Measurements from ENCODE around the gene STMP1. TPM values are rescaled to one million over a fixed set of nuclear protein-coding genes. Genes with fewer than 3 reads are reported as not detected.
"Not testable (repeated sequence)": the region's sequence is repeated elsewhere in the genome, so short reads cannot be mapped to it uniquely, and the experiment has no call there.

STMP1 gene
- total RNA-seq = 10 to 100 TPM; 17.1 to 17.8 TPM

DNA sequence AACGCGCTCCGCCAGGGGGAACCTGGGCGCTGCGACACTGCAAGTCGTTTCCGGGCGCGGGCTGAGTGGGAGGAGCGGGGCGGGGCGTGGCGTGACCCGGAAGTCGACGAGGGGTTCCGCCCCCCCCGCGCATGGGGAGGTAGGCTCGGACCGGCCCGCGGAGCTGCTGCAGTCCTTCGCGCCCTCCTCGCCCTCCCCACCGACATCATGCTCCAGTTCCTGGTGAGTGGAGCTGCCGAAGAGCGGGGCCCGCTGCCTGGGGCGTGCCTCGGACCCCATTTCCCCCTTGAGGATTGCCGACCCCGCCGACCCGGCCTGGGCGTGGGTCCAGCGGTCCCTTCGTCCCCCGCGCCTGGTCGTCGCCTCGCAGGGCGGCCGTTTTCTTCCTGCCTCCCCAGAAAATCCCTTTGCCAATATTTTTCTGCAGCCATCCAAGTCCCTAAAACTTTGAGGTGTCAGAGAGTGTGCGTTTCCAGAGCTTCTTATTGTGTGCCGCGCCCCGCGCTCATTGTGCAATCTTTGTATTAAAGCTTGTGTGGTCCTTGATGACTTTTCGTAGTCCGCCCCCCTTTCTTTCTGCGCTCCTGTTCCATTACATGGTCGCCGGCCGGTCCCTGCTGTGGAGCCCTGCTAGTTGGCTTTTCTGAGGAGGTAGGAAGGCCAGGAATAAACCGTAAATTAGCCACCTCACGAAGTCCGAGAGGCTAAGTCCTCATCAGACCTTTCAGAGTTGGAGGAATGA, at the start of gene STMP1:
Gene STMP1 (plus strand): TSS at position 142 of the 742 bp plus-strand sequence.
- Mint-ChIP-seq H3K36me3 (ENCODE audit: insufficient read depth in 2 of 2) (peaks cover 4 to 7% of the 10 kb centered on the region in 2 donors), H3K27me3 (ENCODE audit: low read depth) (no peaks in the 10 kb centered on the region), H3K4me3 (peak within 1 kb of the TSS; percentile 97 to 98), H3K4me1 (ENCODE audit: low read depth) (peaks cover 52% of the 10 kb centered on the region), H3K9me3 (no peaks in the 10 kb centered on the region), H3K27ac (peak within 1 kb of the TSS; percentile 99)
- DNase-seq = peak; percentile 98 to 99
- peak; percentile 85 to 86 for ATAC-seq (replicated peaks in 1 of 2)

DNA sequence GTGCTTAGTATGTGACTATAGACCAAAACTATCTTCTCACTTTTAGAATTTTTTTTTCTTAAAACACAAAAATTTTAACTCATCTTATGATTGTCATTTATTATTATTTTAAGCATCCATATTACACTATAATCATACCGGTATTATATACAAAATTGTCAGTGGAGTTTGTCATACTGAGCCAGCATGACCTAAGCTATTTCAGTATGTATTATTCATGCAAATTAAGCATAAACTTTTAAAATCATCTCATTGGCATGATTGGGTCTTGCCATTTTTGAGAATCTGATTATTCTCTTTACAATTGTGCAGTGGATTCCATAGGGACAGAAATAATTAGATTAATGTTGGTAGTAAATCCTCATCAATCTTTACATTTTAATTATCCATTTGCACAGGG, 46.2 kb upstream of the STMP1 start:
- no peaks in the 10 kb centered on the region for H3K4me1 Mint-ChIP-seq (ENCODE audit: low read depth)
- H3K27me3 Mint-ChIP-seq (ENCODE audit: low read depth) = no peaks in the 10 kb centered on the region
- no peak for DNase-seq
- H3K4me3 Mint-ChIP-seq = no peak overlapping the region
- ATAC-seq (replicated peaks in 1 of 2) = no peak
- no peak overlapping the region for H3K27ac Mint-ChIP-seq
- H3K36me3 Mint-ChIP-seq (ENCODE audit: insufficient read depth in 2 of 2) = peaks cover 0 to 23% of the 10 kb centered on the region in 2 donors
- no peaks in the 10 kb centered on the region for H3K9me3 Mint-ChIP-seq

DNA sequence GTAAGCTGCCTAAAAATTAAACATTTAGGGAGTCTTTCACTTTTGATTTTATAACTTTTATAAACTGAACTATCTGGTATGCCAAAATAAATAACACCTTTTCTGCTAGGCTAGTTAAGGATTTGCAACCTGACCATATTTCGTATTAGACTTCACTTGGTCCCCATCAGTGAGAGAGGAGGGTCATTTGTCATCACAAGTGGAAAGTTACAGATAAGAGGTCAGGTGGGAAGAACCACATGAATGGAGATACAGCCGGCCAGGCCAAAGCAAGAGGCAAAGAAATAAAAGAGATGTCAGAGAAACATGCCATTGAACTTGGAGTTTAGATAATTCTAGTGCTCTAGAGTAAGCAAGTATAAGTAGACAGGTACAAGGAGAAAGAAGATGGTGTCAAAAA, 44.5 kb upstream of the STMP1 start:
- no peak for ATAC-seq (replicated peaks in 1 of 2)
- Mint-ChIP-seq H3K4me1 (ENCODE audit: low read depth) (no peaks in the 10 kb centered on the region), H3K27ac (peak overlapping the region; percentile 4), H3K27me3 (ENCODE audit: low read depth) (no peaks in the 10 kb centered on the region), H3K9me3 (no peaks in the 10 kb centered on the region), H3K36me3 (ENCODE audit: insufficient read depth in 2 of 2) (peaks cover 0 to 22% of the 10 kb centered on the region in 2 donors), H3K4me3 (no peak overlapping the region)
- DNase-seq = no peak

DNA sequence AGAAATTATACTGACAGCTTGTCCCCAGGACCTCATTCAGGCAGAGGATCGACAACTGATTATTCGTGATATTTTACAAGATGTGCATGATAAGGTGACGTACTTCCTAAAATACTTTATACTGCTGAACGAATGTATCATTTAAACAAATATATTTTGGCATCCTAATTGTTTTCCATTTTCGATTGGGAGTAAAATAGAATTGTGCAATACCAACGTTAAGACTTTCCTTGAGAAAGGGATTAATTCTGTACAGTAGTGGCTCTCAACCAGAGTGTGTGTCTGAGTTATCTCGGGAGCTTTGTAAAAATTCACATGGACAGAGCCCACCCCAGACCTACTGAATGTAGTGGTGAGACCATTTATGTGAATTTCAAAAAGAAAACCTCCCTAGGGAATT, 43.8 kb upstream of the STMP1 start:
- H3K36me3 Mint-ChIP-seq (ENCODE audit: insufficient read depth in 2 of 2) = peaks cover 0 to 22% of the 10 kb centered on the region in 2 donors
- no peak overlapping the region for H3K27ac Mint-ChIP-seq
- ATAC-seq (replicated peaks in 1 of 2) = no peak
- no peaks in the 10 kb centered on the region for H3K27me3 Mint-ChIP-seq (ENCODE audit: low read depth)
- DNase-seq = no peak
- no peaks in the 10 kb centered on the region for H3K9me3 Mint-ChIP-seq
- H3K4me1 Mint-ChIP-seq (ENCODE audit: low read depth) = no peaks in the 10 kb centered on the region
- no peak overlapping the region for H3K4me3 Mint-ChIP-seq

DNA sequence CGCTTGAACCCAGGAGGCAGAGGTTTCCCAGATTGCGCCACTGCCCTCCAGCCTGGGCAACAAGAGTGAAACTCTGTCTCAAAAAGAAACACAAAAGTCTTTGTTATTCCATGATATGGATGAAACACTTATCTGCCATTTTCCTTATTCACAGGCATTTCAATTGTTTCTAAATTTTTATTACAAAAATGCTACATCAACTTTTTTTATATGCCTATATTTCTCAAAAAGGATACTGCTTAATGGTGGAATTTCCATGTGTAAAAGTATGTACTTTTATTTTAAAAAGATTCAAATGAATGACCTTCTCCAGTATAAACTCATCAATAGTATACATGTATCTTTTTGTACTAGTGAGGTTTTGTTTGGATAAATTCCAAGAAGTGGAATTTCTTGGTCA, 41.9 kb upstream of the STMP1 start:
- no peaks in the 10 kb centered on the region for H3K9me3 Mint-ChIP-seq
- no peak overlapping the region for H3K27ac Mint-ChIP-seq
- no peaks in the 10 kb centered on the region for H3K27me3 Mint-ChIP-seq (ENCODE audit: low read depth)
- no peaks in the 10 kb centered on the region for H3K4me1 Mint-ChIP-seq (ENCODE audit: low read depth)
- no peak overlapping the region for H3K4me3 Mint-ChIP-seq
- ATAC-seq (replicated peaks in 1 of 2) (no peak), DNase-seq (no peak)
- peaks cover 0 to 32% of the 10 kb centered on the region in 2 donors for H3K36me3 Mint-ChIP-seq (ENCODE audit: insufficient read depth in 2 of 2)

DNA sequence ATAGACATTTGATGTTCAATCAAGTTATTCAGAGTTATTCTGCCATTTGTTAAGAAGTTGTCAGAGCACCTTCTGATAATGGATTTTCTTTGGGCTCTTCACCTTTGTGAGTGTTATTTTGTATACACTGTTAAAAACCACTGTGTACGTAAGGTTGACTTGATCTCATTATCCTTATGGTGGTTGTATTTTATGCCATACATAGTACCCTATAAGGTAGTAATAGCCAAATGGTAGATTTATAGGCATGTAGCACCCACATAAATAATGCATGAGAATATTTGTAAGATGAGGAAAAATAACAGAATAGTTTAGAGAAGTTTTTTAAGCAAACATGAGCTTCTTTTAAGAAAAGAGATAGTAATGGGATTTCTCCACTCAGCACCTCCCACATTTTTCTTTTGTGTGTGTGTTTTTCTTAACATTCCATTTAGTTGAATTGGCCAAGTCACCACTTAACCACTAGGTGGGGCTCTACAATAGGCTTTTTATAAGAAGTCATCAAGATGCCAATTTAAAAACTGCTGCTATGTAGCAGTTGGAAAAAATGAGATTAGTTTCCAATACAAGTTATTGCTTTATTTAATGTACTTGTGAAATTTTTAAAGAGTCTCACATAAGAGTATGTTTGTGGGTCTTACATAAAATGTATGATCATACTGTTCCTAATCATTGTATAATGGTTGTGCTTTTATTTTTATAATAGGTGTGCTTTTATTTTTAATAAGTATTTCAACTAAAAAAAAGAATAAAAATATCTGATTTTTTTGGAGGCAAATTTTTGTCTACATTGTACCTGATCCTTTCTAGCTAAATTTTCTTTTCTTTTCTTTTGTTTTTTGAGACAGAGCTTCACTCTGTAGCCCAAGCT, 41.1 kb upstream of the STMP1 start:
- Mint-ChIP-seq H3K36me3 (ENCODE audit: insufficient read depth in 2 of 2) (peaks cover 0 to 30% of the 10 kb centered on the region in 2 donors), H3K4me3 (no peak overlapping the region), H3K27ac (no peak overlapping the region)

GRCh38 chr7:135634191-135634878, 28.0 kb upstream of the STMP1 start:
- H3K27me3 Mint-ChIP-seq (ENCODE audit: low read depth) = no peaks in the 10 kb centered on the region
- no peaks in the 10 kb centered on the region for H3K4me1 Mint-ChIP-seq (ENCODE audit: low read depth)
- H3K4me3 Mint-ChIP-seq = no peak overlapping the region
- peaks cover 9 to 46% of the 10 kb centered on the region in 2 donors for H3K36me3 Mint-ChIP-seq (ENCODE audit: insufficient read depth in 2 of 2)
- peak overlapping the region; percentile 19 for H3K27ac Mint-ChIP-seq
- no peak for ATAC-seq (replicated peaks in 1 of 2)
- no peaks in the 10 kb centered on the region for H3K9me3 Mint-ChIP-seq
- DNase-seq = no peak

More for the DNA sequence above, 41.1 kb upstream of the STMP1 start:
- DNase-seq (peak; percentile 6 to 12), ATAC-seq (replicated peaks in 1 of 2) (no peak)
- H3K4me1 Mint-ChIP-seq (ENCODE audit: low read depth) = no peaks in the 10 kb centered on the region
- H3K9me3 Mint-ChIP-seq = no peaks in the 10 kb centered on the region
- no peaks in the 10 kb centered on the region for H3K27me3 Mint-ChIP-seq (ENCODE audit: low read depth)

- H3K27ac Mint-ChIP-seq; H3K4me3 Mint-ChIP-seq; H3K9me3 Mint-ChIP-seq; H3K4me1 Mint-ChIP-seq (ENCODE audit: low read depth); DNase-seq; ATAC-seq (replicated peaks in 1 of 2); H3K27me3 Mint-ChIP-seq (ENCODE audit: low read depth): not testable (repeated sequence)
- peaks cover 10 to 31% of the 10 kb centered on the region in 2 donors for H3K36me3 Mint-ChIP-seq (ENCODE audit: insufficient read depth in 2 of 2)
Measured at GRCh38 chr7:135639690-135640089, 22.6 kb upstream of the STMP1 start.

- peaks cover 6 to 31% of the 10 kb centered on the region in 2 donors for H3K36me3 Mint-ChIP-seq (ENCODE audit: insufficient read depth in 2 of 2)
Measured at GRCh38 chr7:135644154-135644553, 18.2 kb upstream of the STMP1 start.

DNA sequence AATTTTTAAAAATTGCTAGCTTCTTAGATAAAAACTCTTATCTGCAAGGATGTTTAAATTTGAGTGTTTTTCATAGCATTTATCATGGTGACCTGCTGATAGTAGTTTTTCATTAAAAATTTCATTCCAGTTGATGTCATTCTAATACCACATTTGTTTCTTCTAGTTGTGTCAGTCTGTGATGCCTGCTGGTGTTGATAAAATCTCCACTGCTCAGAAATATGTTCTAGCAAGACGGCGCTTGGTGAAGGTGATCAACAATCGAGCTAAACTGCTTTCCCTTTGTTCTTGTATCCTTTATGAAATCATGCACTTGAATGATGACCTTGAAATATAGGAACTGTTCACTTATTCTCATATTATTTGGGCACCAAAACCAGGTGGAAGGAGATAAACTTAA, 17.6 kb upstream of the STMP1 start:
- Mint-ChIP-seq H3K4me3 (no peak overlapping the region), H3K27ac (peak overlapping the region; percentile 47), H3K27me3 (ENCODE audit: low read depth) (no peaks in the 10 kb centered on the region), H3K36me3 (ENCODE audit: insufficient read depth in 2 of 2) (peaks cover 5 to 30% of the 10 kb centered on the region in 2 donors), H3K9me3 (no peaks in the 10 kb centered on the region), H3K4me1 (ENCODE audit: low read depth) (no peaks in the 10 kb centered on the region)
- ATAC-seq (replicated peaks in 1 of 2) = no peak
- no peak for DNase-seq

More at GRCh38 chr7:135644154-135644553, 18.2 kb upstream of the STMP1 start:
- no peak overlapping the region for H3K4me3 Mint-ChIP-seq
- peak overlapping the region; percentile 47 for H3K27ac Mint-ChIP-seq
- DNase-seq (no peak), ATAC-seq (replicated peaks in 1 of 2) (no peak)
- no peaks in the 10 kb centered on the region for H3K27me3 Mint-ChIP-seq (ENCODE audit: low read depth)
- no peaks in the 10 kb centered on the region for H3K4me1 Mint-ChIP-seq (ENCODE audit: low read depth)
- no peaks in the 10 kb centered on the region for H3K9me3 Mint-ChIP-seq

- peak; percentile 32 to 56 for ATAC-seq (replicated peaks in 1 of 2)
- H3K27ac Mint-ChIP-seq = peak overlapping the region; percentile 47
- H3K4me1 Mint-ChIP-seq (ENCODE audit: low read depth) = no peaks in the 10 kb centered on the region
- no peaks in the 10 kb centered on the region for H3K27me3 Mint-ChIP-seq (ENCODE audit: low read depth)
- H3K4me3 Mint-ChIP-seq = no peak overlapping the region
- peak in 1 of 2 donors; percentile 16 for DNase-seq
- no peaks in the 10 kb centered on the region for H3K9me3 Mint-ChIP-seq
- peaks cover 3 to 30% of the 10 kb centered on the region in 2 donors for H3K36me3 Mint-ChIP-seq (ENCODE audit: insufficient read depth in 2 of 2)
Measured at GRCh38 chr7:135645296-135645904, 16.9 kb upstream of the STMP1 start.

DNA sequence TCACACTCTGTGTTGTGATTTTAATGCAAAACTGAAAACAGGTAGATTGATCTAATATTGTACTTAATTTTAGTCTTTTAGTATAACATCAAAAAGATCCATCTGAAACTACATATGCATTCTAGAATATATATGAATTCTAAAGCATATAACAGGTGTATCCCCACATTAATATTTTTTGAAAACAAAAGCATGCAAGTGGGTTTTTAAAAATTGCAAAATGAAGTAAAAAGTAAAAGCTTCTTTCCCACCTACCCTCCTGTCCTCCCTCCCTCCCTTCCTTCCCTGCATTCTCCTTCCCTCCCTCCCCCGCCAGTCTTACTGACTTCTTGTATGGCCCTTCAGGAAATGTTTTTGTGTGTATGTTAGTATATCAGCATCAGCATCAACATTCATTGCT, 14.6 kb upstream of the STMP1 start:
- Mint-ChIP-seq H3K27ac (no peak overlapping the region), H3K9me3 (no peaks in the 10 kb centered on the region), H3K36me3 (ENCODE audit: insufficient read depth in 2 of 2) (peaks cover 3 to 21% of the 10 kb centered on the region in 2 donors), H3K27me3 (ENCODE audit: low read depth) (no peaks in the 10 kb centered on the region), H3K4me1 (ENCODE audit: low read depth) (no peaks in the 10 kb centered on the region), H3K4me3 (no peak overlapping the region)
- no peak for DNase-seq
- ATAC-seq (replicated peaks in 1 of 2) = no peak
